ENCODE measurements around the gene TNRC18. TPM values are rescaled to one million over a fixed set of nuclear protein-coding genes. Genes with fewer than 3 reads are reported as not detected.
A peak's percentile ranks its signal among the peaks of the same experiment; 100 is the strongest.

The TNRC18 gene
- total RNA-seq, 1 donor from 2014 or later: 197 TPM

GRCh38 chr7:5417106-5418071 lies 6.2 kb downstream of the TNRC18 start:
- H3K27me3 Mint-ChIP-seq: no peaks in the 10 kb centered on the region
- TF ChIP-seq CTCF (IDR thresholded peaks at IDR 0.05; ENCODE audit: unreplicated experiment): no peak
- H3K36me3 Mint-ChIP-seq (ENCODE audit: insufficient read depth): peaks cover 9% of the 10 kb centered on the region
- no peaks in the 10 kb centered on the region for H3K9me3 Mint-ChIP-seq (ENCODE audit: low read depth)
- peak overlapping the region; percentile 97 for H3K27ac Mint-ChIP-seq
- DNase-seq (ENCODE audit: low spot score, unreplicated experiment): no peak
- peak overlapping the region; percentile 89 for H3K4me3 Mint-ChIP-seq (ENCODE audit: low read depth)
- H3K4me1 Mint-ChIP-seq (ENCODE audit: low read depth): peaks cover 29% of the 10 kb centered on the region

GRCh38 chr7:5414916-5415315 lies 8.7 kb downstream of the TNRC18 start:
- TF ChIP-seq CTCF (IDR thresholded peaks at IDR 0.05; ENCODE audit: unreplicated experiment): no peak
- H3K27me3 Mint-ChIP-seq: no peaks in the 10 kb centered on the region
- no peaks in the 10 kb centered on the region for H3K9me3 Mint-ChIP-seq (ENCODE audit: low read depth)
- no peak overlapping the region for H3K4me3 Mint-ChIP-seq (ENCODE audit: low read depth)
- peak overlapping the region; percentile 91 for H3K27ac Mint-ChIP-seq
- DNase-seq (ENCODE audit: low spot score, unreplicated experiment): no peak
- peaks cover 17% of the 10 kb centered on the region for H3K36me3 Mint-ChIP-seq (ENCODE audit: insufficient read depth)
- peaks cover 29% of the 10 kb centered on the region for H3K4me1 Mint-ChIP-seq (ENCODE audit: low read depth)

GRCh38 chr7:5413449-5413786 lies 10.2 kb downstream of the TNRC18 start:
- Mint-ChIP-seq H3K9me3 (ENCODE audit: low read depth) (no peaks in the 10 kb centered on the region), H3K4me3 (ENCODE audit: low read depth) (no peak overlapping the region)

GRCh38 chr7:5408777-5409176 lies 14.9 kb downstream of the TNRC18 start:
- no peak for TF ChIP-seq CTCF (IDR thresholded peaks at IDR 0.05; ENCODE audit: unreplicated experiment)
- DNase-seq (ENCODE audit: low spot score, unreplicated experiment): no peak
- Mint-ChIP-seq H3K27me3 (no peaks in the 10 kb centered on the region), H3K9me3 (ENCODE audit: low read depth) (no peaks in the 10 kb centered on the region), H3K4me1 (ENCODE audit: low read depth) (peaks cover 25% of the 10 kb centered on the region), H3K27ac (peak overlapping the region; percentile 71), H3K36me3 (ENCODE audit: insufficient read depth) (peaks cover 24% of the 10 kb centered on the region), H3K4me3 (ENCODE audit: low read depth) (no peak overlapping the region)

More at GRCh38 chr7:5413449-5413786, 10.2 kb downstream of the TNRC18 start:
- TF ChIP-seq CTCF (IDR thresholded peaks at IDR 0.05; ENCODE audit: unreplicated experiment): no peak
- Mint-ChIP-seq H3K27ac (peak overlapping the region; percentile 92), H3K36me3 (ENCODE audit: insufficient read depth) (peaks cover 23% of the 10 kb centered on the region), H3K4me1 (ENCODE audit: low read depth) (peaks cover 31% of the 10 kb centered on the region), H3K27me3 (no peaks in the 10 kb centered on the region)
- no peak for DNase-seq (ENCODE audit: low spot score, unreplicated experiment)

GRCh38 chr7:5406957-5407945 lies 16.4 kb downstream of the TNRC18 start:
- H3K4me1 Mint-ChIP-seq (ENCODE audit: low read depth): peaks cover 18% of the 10 kb centered on the region
- no peaks in the 10 kb centered on the region for H3K9me3 Mint-ChIP-seq (ENCODE audit: low read depth)
- H3K27me3 Mint-ChIP-seq: no peaks in the 10 kb centered on the region
- H3K36me3 Mint-ChIP-seq (ENCODE audit: insufficient read depth): peaks cover 28% of the 10 kb centered on the region
- no peak for DNase-seq (ENCODE audit: low spot score, unreplicated experiment)
- no peak overlapping the region for H3K4me3 Mint-ChIP-seq (ENCODE audit: low read depth)
- H3K27ac Mint-ChIP-seq: peak overlapping the region; percentile 72
- no peak for TF ChIP-seq CTCF (IDR thresholded peaks at IDR 0.05; ENCODE audit: unreplicated experiment)
